Brain pericyte (primary cell): ENCODE data around the gene CX3CL1.
"Not testable (repeated sequence)": the region's sequence is repeated elsewhere in the genome, so short reads cannot be mapped to it uniquely, and the experiment has no call there.

Experiments used
- DNase-seq: peaks from one replicate; pipeline ENCODE4 v3.0.0-alpha.2; 2012; ENCODE audit warnings: low read depth, low spot score

The CX3CL1 gene

GRCh38 chr16:57357330-57358085, 14.8 kb upstream of the CX3CL1 start:
- no peak for DNase-seq

GRCh38 chr16:57358086-57358420, 14.2 kb upstream of the CX3CL1 start:
- no peak for DNase-seq

- DNase-seq = no peak
Observed at GRCh38 chr16:57358527-57359095, 13.7 kb upstream of the CX3CL1 start, which contains the start of gene CCL22. Gene CCL22 (plus strand): TSS chr16:57358783. CDS start chr16:57358817, 34 bp downstream.

- DNase-seq = no peak
Observed at GRCh38 chr16:57360321-57360935, 11.9 kb upstream of the CX3CL1 start.

GRCh38 chr16:57361404-57361803, 10.9 kb upstream of the CX3CL1 start:
- no peak for DNase-seq

GRCh38 chr16:57364143-57364542, 8.1 kb upstream of the CX3CL1 start:
- no peak for DNase-seq

- DNase-seq = no peak
Observed at GRCh38 chr16:57366544-57367040, 5.7 kb upstream of the CX3CL1 start.

- no peak for DNase-seq
Observed at GRCh38 chr16:57367116-57367752, 5.1 kb upstream of the CX3CL1 start.

GRCh38 chr16:57371494-57372371, 557 bp upstream of the CX3CL1 start:
- DNase-seq = no peak

GRCh38 chr16:57373117-57373947, 1.0 kb downstream of the CX3CL1 start:
- DNase-seq = no peak

- DNase-seq = no peak
Observed at GRCh38 chr16:57374067-57374534, 1.8 kb downstream of the CX3CL1 start.

- not testable (repeated sequence) for DNase-seq
Observed at GRCh38 chr16:57374925-57375465, 2.7 kb downstream of the CX3CL1 start.

- DNase-seq = no peak
Observed at GRCh38 chr16:57376313-57376818, 4.1 kb downstream of the CX3CL1 start.

- DNase-seq = no peak
Observed at GRCh38 chr16:57377080-57377841, 5.0 kb downstream of the CX3CL1 start.

GRCh38 chr16:57379579-57379978, 7.3 kb downstream of the CX3CL1 start:
- DNase-seq = no peak

GRCh38 chr16:57380671-57381462, 8.6 kb downstream of the CX3CL1 start:
- no peak for DNase-seq

GRCh38 chr16:57381791-57382534, 9.7 kb downstream of the CX3CL1 start:
- no peak for DNase-seq
